GM21576 (cell line): Measurements from ENCODE around the gene POU4F1.

Experiments
- ATAC-seq: cut with Tn5 transposase; IDR thresholded peaks from one replicate; pipeline ENCODE4 v1.9.1; 2021; ENCODE audit warnings: mild to moderate bottlenecking, moderate library complexity; ENCODE audit not compliant: unreplicated experiment

The POU4F1 gene

DNA sequence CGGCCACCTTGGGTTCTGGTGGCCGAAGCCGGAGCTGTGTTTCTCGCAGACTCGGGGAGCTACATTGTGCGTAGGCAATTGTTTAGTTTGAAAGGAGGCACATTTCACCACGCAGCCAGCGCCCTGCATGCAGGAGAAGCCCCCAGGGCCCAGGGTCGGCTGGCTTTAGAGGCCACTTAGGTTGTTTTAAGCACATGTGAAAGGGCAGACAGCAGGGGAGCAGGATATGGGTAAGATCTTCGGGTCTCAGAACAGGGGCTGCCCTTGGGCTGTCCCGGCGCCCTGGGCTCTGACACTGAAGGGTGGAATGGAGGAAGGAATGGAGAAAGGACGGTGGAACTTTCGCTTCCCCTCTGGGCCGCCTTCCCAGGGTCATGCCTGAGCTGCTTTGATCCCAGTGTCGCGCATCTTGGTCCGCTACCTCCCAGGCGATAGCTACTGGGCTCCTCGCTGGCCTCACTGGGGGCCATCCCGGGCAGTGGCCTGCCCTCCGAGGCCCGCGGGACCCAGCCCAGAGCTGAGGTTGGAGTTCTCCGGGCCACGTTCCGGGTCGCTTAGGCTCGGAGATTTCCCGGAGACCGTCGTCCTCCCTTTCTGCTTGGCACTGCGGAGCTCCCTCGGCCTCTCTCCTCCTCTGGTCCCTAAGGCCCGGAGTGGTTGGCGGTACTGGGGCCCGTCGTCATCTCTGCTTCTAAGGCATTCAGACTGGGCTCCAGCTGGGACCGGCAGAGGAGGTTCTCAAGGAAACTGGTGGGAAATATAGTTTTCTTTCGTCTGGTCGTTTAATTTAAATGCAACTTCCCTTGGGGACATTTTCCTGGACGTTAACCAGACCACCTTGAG, 4.3 kb upstream of the POU4F1 start:
- ATAC-seq = no peak

DNA sequence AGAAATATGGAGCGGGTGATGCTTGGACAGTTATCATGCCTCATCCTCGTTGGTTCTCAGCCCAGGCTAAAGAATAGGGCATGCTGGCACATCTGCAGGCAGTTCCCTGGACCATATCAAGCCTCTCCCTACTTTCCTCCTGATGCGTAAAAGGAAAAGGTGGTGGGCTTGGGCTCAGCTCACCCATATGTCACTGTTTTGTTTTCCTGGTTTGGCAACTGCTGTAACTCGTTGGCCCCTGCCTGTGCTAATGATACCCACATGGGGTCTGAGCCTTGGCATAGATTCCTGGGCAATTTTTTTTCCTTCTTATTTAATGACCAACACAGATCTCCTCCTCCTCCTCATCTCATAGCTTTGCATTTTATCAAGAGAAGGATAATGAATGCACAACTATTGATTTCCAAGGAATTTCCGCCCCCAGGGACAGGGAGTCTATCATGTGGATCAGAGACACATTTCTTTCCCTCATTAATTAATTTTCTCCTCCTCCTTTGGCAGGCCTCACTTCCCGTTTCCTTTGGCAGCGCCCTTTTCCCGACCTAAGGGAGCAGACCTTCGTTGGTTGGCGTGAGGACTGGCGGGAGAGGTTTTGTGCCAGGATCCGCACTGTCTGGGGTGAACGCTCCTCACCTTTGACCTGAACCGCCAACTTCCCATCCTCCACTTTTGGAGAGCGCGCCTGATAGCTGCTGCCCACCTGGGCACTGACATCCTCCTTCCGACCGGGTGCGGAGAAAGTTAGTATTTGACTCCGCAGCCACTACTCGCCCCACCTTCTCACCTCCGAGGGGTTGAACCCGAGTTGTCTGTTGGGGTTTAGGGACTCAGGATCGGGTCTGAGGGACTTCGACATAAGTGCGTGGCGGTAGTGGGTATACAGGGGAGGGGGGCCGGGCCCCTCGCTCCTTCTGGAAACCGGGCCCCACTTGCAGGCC, 3.4 kb upstream of the POU4F1 start:
- ATAC-seq = no peak

DNA sequence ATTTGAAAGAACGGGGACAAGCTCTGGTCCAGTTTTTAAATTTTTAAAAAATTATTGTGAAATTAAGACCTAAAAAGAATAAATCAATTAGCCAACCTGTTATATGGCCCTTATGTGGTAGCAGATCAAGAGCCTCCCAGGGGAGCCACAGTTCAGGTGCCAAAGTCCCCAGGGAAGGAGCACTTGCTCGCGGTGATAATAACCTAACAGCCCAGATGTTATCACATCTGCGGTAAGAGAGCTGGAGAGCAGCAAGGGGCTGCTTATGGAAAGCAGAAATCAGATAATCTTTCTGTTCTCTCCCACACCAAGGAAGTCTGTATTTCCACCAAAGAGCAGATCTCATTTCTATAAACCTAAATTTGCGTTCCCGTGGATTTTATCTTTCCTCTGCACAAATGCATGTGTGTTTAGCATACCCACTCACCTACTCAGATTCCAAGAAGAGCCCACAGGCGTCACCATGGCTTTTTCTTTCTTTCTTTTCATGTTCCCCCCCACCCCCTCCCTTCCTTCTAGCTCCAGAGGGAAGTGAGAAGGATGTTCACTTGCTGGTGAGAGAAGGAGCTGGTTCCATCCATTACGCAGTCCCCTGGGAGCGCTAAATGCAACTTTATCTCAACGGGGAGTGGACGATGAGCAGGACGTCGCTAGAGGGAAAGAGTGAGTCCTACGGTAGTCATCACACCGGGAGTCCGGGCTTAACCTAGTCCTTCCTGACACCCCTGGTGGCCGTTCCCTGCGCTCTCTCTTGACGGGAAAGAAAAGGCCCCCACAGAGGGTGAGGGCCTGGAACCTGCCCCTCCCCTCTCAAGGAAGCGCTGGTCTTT, 1.6 kb upstream of the POU4F1 start:
- no peak for ATAC-seq

DNA sequence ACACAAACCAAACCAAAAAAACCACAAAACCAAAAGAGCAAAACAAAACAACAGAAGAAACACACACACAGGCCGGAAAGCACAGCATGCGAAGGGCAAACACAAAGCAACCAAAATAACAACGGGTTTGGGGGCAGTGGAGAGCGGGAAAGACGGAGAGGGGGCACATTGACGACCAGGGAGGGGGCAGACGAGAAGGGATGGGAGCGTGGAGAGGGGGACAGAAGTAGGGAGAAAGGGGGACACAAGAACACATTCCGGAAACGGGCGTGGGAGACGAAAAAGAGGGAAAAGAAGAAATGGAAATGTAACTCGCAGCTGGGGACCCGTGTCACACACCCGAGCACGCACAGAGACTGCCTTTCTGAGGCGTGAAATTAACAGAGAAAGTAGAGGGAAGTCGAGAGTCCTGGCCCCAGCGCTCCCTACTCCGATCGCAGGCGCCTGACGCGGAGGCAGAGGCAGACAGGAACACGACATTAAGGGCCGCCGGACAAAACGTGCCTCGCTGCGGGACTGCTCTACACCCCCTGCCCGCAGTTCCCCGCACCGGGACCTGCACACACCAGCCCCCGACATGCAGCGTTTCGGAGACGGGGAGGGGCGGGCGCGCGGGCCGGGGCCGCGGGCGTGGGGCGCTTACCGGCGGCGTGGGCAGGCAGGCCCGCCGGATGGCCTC, 652 bp downstream of the POU4F1 start:
- peak; percentile 20 for ATAC-seq

DNA sequence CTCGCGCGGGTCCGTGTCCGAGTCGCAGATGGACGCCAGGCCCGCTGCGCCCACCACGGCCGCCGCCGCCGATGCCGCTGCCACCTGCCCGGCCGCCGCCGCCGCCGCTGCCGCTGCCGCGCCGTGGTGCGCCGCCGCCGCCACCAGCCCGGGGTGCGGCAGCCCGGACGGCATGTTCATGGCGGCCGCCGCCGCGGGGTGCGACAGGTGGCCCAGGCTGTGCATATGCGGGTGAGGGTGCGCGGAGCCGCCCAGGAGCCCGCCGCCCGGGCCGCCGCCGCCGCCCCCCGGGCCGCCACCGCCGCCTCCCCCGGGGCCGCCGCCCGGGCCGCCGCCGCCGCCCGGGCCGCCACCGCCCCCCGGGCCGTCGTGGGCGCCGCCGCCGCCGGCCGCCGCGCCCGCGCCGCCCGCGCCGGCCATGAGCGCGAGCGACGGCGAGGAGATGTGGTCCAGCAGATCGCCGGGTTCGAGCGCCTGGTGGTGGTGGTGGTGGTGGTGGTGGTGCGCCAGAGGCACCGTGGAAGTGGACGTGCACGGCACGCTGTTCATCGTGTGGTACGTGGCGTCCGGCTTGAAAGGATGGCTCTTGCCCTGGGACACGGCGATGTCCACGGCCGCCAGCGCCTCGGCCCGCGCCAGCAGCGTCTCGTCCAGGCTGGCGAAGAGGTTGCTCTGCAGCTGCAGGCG, 1.3 kb downstream of the POU4F1 start:
- no peak for ATAC-seq

DNA sequence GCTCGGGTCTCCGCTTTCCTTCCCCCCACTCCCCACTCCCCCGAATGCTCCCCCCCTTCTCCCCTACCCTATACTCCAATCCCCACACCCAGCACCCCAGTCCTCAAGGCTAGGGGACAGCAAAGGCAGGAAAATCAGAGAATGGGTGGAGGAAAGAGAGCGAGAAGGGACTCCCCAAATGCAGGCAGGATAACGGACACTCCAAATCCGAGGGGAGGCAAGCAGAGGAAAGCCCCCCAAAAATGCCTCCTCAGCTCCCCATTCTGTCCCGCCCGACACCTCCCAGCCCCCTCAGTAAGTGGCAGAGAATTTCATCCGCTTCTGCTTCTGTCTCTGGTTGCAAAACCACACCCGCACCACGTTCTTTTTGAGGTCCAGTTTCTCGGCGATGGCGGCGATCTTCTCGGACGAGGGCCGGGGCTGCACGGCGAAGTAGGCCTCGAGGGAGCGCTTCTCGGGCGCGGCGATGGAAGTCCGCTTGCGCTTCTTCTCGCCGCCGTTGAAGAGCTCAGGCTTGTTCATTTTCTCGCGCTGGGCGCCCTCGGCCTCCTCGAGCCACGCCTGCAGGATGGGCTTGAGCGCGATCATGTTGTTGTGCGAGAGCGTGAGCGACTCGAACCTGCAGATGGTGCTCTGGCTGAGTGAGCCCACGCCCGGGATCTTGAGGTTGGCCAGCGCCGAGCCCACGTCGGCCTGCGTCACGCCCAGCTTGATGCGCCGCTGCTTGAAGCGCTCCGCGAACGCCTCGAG, 2.1 kb downstream of the POU4F1 start:
- ATAC-seq = no peak

DNA sequence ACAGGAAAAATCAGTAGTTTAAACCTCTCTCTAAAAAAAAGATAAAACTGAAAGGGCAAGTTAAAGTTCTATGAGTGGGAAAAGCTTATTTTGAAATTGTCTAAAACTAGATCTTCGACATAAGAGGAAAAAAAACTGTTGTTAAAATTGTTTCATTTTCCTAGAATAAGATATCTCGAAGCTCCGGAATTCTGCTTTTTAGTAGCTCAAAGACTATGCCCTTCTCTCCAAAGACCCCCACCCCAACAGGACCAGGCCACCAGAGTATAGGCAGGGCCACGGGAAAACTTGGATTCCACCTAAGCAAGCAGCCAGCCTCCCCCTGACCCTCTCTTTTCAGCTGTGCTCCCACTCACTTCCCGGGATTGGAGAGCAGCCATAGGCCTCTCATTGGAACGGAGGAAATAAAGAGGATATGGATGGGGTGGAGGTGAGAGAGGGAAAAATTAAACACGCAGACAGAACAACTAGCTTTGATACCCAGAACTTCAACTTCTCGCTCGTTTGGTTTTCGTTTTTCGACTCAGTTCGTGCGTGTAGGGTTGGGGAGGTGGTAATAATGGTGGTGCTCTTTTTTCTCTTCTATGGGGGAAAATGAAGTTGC, 3.0 kb downstream of the POU4F1 start:
- no peak for ATAC-seq

DNA sequence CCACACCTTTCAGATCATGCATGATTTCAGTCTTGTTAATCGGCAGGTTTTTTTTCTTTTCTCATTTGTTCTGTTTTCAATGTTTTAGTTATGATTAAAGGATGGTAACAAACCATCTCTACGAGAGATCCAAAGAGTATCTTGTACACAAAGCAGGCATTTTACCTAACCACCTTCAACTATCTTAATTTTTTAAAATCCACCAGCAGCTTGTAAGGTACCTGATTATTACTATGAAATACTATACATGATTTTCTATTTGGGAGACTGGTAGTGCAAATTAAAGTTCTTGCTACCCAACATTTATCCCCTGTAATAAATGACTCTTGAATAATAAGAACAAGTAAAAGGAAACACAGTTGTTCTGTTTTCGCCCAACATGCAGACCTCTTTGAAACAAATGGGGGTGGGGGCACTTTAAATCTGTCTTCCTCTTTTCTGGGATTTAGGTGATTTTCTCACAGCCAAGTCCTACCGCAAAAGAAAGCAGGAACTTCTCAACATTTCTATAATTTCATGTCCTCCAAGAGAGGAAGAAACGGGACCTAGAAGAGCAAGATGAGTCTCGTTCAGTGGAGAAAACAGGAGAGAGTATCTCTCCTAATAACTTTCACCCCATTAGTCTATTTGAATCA, 3.6 kb downstream of the POU4F1 start:
- no peak for ATAC-seq

DNA sequence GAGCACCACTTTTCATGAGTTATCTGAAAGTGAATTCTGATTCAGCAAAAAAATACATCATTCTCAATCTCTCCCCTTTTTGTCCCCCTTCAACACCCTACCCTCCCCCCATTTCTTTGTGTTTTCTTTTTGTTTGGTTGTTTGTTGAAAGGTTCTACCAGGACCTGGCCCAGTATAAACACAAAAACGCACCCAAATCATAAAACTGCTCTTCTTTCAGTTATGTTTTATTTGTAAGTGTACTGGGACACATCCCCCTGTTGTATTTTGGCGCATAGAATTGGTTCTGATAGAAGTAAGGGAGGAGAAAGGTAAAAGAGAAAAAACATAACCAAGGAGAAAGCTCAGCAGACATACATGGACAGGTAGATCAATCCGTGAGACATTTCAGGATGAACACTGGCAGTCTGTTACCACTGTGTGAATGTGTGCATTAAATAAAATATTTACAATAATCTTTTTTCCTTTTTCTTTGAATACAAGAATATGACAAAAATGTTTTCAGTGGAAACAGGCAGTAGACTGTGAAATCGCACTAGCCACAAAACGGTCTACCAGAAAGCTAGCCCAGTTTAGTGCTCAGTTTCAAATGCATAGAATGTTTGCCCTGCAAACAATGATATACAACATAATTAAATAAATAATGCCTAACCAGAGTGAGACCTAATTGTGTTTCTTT, 4.2 kb downstream of the POU4F1 start:
- no peak for ATAC-seq

DNA sequence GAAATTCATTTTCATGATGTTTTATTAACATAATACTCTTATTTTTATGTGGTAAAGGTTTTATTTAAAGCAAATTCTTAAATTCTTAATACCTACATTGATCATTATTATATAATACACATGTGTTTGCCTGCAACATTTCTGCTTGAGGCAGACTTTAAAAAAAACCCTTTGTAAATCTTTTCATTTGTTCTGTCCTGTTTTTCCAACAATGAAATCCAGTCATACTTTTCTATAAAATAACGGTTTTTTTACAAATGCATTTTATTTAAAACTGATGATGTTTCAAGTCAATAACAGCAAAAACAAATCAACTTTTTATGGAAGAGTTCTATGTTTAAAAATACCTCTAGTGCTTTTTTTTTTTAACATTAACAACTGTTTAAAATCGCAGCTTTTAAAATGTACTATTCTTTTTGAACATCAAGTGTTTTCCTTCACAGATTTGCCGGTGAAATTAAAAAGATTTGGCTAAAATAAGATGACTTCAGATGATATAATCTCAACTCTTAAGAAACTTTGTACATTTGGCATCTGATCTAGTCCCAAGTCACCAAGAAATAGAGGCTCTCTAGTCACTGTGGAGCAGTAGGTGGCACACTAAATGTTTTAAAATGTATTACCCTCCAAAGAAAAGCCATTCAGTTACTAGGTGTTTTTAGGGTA, 5.1 kb downstream of the POU4F1 start:
- no peak for ATAC-seq

DNA sequence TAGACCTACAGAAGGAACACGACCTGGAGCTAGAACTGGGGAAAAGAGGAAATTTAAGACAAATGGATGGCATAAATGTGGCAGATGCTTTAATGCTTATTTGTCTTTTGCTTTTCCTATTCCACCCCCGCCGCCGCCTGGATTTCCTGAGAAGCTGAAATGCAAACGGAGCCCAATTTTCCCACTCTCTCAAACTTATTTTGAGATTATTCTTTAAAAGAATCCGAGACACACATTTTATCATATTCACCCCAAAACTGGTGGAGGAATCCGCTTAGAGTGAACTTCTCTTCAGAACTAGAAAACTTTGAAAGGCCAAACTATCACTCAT, 5.8 kb downstream of the POU4F1 start:
- no peak for ATAC-seq

DNA sequence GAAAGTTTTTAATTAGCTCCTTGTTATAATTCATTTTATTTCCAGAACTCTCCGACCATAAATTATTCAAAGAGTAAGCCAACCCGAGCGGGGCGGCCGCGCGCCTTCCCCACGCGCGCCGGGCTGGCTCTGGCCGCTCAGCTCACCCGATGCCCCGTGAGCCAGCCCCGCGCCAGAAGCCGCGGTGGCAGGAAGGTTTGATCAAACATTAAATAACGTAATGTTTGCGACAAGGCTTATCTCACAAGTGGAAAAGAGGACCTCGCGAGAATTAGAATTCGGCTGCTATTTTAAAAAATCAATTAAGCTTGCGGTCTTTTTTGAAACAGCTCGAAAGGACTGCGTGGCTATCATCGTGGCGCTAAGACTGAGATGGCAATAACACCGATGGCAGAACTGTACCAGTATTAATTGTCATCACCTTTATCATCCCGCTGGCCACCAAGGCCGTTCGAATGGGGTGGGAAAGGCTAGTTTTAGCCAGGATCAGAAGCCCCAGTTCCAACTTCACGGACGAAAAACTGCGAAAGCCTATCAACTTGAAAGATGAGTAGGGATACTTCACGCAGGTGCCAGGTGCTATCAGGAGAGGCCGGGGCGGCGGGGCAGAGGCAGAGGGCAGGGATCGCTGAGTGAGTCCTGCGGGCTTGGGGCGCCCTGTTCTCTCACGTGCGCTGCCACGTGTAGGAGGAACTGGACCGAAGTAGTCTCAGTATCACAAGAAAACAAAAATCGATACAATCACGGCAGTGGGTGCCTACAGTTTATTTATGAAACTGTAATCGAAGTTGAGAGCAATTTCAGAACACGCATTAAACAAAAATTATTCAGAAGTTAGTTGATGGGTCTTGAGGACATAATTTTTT, 6.4 kb downstream of the POU4F1 start:
- no peak for ATAC-seq

DNA sequence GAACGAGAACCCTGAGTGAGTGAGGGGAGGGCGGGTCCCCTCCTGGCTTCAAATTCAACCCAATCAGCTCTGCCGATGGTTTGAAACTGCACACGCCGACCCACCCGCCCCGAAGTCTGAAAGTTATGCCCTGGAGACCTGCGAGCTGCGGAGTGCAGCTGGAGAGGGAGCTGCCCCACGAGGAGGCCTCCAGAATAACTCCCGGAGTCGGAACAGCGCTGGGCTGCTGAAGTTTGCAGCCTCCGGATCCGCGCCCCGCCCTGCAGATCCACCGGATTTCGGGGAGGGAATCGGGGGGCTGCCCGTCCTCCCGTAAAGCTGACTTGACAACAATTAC, 7.0 kb downstream of the POU4F1 start:
- ATAC-seq = no peak

DNA sequence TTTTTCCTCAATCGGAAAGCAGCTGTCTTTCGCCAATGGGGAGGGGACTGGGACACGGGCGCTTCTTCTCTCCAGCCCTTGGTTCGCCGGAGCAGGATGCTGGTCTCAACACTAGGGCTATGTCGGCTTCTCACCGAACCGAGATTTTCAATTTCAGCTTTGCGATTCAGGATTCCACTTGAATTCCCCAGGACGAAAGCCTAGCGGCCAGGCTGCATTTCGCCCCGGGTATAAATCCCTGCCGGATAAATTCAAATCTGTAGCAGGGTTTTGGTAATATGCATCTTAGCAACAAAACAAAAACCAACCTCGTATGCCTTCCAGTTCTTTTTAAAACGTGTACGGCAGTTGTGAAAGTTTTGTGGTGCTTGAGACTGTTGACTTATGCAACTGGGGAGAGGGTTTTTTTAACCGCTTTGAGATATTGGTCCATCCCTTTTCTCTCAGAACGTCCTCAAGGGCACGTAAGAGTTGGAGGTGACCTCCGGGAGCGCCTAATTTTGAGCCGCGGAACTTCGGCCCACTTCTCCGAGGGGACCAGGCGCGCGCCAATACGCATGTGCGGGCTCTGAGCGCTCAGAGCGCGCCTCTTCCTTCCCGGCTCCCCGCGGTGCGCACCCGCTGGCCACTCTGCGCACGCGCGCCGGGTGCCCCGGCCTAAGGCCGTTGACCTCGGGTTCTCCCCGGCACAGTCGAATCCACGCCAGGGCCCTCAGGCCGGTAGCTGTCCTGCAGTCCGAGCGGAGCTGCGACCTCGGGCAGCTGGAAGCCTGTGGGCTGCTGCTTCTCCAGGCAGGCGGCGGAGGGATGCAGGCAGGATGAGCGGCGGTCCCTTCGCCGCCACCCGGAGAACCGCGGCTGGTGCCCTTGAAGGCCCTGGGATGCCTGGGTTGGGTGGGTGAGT, 7.6 kb downstream of the POU4F1 start:
- peak; percentile 49 for ATAC-seq

DNA sequence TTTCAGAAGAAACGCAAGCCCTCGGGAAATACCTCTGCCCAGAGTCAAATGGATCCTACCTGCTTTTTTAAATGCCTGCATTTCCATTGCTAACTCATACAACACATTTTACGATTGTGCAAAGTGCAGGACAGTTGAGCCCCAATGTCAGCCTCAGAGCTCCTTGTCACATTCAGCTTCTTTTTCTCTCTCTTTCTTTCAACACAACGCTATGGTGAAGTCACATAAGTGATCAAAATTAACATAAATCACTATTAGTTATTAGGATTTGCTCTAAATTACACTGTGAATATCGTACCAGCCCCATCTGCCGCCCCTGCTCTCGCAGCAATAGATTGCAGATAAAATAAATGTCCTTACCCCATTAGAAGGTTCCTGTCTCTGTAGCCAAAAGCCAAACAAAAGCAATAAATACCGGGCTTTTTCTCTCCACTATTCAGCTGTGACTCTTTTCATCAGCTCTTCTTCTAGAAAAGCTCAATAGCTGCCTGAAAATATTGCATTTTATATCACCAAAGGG, 8.8 kb downstream of the POU4F1 start:
- ATAC-seq = no peak
